WI38 (cell line): ENCODE data around the gene CARMIL3.

Experiments
- H3K4me3 ChIP-seq: 2 replicates; pipeline ENCODE4 v1.5.1; 2011; ENCODE audit warnings: low read depth, mild to moderate bottlenecking, control low read depth, low read length
- CTCF ChIP-seq: IDR thresholded peaks from 2 replicates; pipeline ENCODE4 v1.5.1; 2012; ENCODE audit warnings: low read depth, mild to moderate bottlenecking, control low read depth, low read length

Gene CARMIL3

GRCh38 chr14:24071836-24072430 is 20.1 kb downstream of the CARMIL3 start:
- H3K4me3 ChIP-seq, result no peak overlapping the region
- no peak for TF ChIP-seq CTCF

- no peak for TF ChIP-seq CTCF
- no peak overlapping the region for H3K4me3 ChIP-seq
These were observed 20.6 kb downstream of the CARMIL3 start for GRCh38 chr14:24072436-24072835.

GRCh38 chr14:24072881-24073877 is 21.4 kb downstream of the CARMIL3 start:
- no peak for TF ChIP-seq CTCF
- H3K4me3 ChIP-seq, result no peak overlapping the region

GRCh38 chr14:24074625-24075484 is 23.0 kb downstream of the CARMIL3 start:
- no peak for TF ChIP-seq CTCF
- H3K4me3 ChIP-seq, result no peak overlapping the region

GRCh38 chr14:24075485-24076301 is 23.9 kb downstream of the CARMIL3 start:
- no peak overlapping the region for H3K4me3 ChIP-seq
- no peak for TF ChIP-seq CTCF

GRCh38 chr14:24076302-24076601 is 24.4 kb downstream of the CARMIL3 start:
- TF ChIP-seq CTCF, result no peak
- no peak overlapping the region for H3K4me3 ChIP-seq
